ENCODE results near the gene RPL13A.
"Not testable (repeated sequence)": the region's sequence is repeated elsewhere in the genome, so short reads cannot be mapped to it uniquely, and the experiment has no call there.

The RPL13A gene

DNA sequence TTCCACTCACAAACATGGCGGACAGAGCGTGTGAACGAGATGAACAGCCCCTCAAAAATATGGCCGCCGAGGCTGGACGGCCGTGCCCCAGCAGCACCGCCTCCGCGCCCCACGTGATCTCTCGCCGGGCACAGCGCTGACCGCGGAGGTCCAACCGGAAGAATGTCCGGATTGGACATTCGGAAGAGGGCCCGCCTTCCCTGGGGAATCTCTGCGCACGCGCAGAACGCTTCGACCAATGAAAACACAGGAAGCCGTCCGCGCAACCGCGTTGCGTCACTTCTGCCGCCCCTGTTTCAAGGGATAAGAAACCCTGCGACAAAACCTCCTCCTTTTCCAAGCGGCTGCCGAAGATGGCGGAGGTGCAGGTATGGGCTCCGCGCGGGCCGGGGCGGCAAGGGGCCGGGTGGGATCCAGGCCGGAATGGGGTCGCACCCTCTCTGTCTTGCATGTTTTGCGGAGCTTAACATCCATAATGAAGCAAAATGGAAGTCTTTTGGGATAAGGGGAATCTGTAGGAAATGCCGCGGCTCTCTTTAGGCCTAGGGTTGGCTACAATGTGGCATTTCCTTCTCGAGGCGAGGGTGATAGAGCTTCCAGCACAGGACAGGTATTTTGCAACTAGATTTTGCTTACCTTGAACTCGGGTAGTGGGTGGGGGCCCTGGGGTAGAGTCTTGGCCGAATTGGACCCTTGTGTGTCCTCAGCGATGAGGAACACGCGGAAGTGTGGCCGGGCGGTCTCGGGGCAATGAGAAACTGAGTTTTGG lies at the start of gene RPL13A:
RPL13A (plus strand) TSS at position 332 of the 769 bp plus-strand sequence; CDS start at position 354, 22 bp downstream.
- DNase-seq: peak; percentile 99

DNA sequence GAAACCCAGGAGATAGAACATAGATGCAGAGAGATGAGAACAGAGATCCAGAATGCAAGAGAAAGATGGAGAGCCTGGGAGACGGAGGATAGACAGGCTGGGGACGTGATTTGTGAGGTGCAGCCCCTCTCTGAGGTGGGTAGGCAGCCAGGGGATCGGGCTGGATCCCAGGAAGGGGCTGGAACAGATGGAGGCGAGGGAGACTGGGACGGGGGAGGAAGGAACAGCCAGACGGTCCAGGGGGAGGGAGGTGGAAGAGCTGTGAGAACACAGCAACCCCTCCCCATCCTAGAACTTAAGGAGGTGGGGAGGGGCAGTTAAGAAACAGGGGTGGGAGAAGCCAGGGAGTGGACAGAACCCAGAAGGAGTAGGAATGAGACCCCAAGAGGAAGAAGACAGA lies 49.1 kb upstream of the RPL13A start:
- no peak for DNase-seq

DNA sequence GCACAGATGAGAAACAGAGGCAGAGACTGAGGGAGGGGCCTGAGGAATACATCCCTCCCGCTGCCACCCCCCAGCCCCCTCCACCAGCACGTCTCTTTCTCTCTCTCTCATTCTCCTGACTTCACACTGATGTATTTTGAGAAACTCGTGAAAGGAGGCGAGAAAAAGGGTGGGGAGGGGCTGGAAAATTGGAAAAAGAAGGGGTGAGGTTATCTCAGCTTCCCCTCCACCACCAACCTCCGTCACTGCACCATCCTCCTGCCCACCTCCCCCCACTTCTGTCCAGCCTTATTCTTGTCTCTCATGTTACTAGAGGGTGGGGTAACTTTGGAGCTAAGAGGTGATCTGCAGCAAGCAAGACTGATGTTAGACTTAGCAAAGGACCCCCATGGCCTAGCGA lies 47.6 kb upstream of the RPL13A start:
- no peak for DNase-seq

DNA sequence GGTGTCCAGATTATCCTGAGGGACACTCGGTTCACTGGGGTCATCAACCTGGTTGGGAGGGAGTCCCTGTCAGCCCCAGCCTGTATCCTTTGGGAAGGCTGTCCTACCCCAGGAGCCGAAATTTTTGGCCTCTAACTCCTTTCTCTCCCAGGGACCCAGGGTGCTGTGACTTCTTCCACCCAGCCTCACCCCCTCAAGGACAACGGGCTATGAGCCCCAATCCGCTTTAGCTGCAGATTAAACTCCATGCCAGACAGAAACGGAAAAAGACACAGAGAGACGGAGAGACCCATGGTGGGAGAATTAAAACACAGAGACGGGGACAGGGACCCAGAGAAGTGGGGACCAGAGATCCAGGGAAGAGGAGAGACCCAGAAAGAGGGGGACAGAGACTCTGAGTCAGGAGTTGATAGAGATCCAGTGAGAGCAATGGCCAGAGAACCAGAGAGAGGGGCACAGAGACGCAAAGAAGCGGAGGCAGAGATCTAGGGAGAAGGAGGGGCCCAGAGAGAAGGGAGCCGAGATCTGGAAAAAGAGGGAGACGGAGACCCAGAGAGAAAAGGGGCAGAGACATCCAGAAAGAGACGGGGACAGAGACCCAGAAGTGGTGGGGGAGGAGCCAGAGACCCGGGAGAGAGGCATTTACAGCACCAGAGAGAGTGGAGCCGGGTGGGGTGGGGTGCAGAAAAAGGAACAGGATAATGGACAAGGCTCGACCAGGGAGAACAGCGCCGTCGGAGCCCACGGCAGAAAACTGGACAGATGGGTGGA lies 46.8 kb upstream of the RPL13A start:
- DNase-seq: no peak

DNA sequence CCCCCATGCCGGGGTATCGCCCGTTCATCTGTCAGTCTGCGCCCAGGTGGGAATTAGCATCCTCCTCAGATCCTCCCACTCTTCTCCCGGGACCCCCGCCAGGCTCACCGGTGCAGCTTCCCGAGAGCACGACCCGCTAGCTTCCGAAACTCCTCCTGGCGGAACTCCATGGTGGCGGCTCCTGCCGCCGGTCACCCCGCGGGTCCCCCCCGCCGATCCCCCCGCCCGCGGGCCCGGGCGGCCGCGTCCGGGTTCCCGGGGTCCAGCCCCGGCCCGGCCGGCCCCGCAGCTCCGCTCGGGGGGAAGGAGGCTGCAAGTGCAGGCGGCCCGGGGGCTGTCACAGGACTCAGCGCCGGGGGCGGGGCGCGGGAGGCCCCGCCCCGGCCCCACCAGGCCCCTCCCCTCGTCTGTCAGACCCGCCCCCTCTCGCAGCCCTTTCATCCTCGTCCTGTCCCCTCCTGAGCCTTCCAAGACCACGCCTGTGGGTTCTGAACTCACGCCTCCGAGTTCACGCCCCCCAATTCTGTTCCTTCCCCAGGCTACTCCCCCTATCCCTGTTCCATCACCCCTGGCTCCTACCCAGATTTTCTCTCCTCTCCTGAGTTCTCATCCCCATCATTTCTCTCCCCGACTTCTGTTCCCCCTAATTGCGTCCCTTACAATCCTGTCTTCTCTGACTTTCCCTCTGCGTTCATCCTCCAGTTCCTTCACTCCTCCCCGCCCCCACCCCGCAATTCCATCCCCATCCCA lies 46.0 kb upstream of the RPL13A start, which contains the start of gene SLC17A7:
SLC17A7 (minus strand) TSS at position 318 of the 750 bp plus-strand sequence; CDS start at position 170, 148 bp downstream.
- DNase-seq: peak; percentile 19

DNA sequence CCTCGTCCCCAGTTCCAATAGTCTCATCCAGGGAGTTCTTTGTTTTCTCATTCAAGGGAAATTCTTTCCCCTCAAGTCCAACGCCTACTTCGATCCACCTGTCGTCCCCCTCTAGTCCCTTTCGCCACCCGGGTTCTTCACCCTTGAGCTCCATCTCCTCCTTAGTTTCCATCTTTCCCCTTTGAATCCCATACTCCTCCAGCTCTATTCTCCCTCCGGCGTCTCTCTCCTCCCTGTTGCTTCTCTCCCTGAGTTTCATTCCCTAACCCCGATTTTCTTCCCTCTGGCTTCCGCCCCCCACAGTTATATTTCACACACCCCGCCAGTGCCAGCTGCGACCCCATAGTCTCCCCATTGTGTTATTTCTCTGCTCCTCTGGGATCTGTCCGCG lies 45.5 kb upstream of the RPL13A start:
- no peak for DNase-seq

- DNase-seq: no peak
Observed at GRCh38 chr19:49442354-49442753, 45.1 kb upstream of the RPL13A start.

DNA sequence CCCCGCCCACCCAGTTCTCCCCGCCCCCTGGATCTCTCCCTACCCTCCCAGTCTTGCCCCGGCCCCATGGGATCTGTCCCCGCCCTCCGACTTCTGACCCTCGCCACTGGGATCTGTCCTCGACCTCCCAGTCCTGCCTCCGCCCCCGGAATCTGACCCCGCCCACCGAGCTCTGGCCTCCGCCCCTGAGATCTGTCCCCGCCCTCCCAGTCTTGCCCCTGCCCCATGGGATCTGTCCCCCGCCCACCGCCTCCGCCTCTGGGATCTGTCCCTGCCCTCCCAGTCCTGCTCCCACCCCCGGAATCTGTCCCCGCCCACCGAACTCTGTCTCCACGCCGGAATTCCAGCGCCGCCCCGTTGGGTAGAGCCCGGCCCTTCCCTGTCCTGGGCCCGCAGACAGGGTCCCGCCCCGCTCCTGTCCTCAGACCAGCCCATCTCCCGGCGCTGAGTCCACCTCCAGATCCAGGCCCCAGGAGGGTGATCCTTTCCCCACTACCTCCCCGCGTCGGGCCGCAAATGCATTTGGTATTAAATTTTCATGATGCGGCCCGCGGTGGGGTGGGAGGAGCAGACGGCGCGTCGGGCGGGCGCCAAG lies 44.5 kb upstream of the RPL13A start:
- DNase-seq: peak; percentile 23

GRCh38 chr19:49443366-49444099 lies 43.9 kb upstream of the RPL13A start:
- DNase-seq: peak; percentile 87

- not testable (repeated sequence) for DNase-seq
Observed at GRCh38 chr19:49444100-49444700, 43.2 kb upstream of the RPL13A start.

GRCh38 chr19:49445997-49446396 lies 41.4 kb upstream of the RPL13A start:
- no peak for DNase-seq

GRCh38 chr19:49447485-49448431 lies 39.6 kb upstream of the RPL13A start:
- no peak for DNase-seq

DNA sequence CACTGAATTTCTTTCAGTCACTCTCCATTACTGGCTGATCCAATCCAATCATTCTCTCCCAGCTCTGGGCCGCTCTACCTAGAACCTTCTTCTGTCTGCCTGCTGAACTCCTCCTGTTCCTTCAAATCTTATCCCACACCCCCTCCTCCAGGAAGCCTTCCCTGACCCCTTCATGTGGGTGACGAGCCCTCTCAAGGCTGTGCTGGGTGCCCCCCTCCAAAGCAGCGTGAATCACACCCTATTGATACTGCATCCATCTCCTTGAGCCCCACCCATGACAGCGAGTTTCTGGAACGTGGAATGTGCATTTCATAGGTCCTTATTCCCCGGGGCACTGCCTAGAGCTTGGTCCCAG lies 39.0 kb upstream of the RPL13A start:
- DNase-seq: no peak

- DNase-seq: no peak
Observed at GRCh38 chr19:49450405-49450804, 37.0 kb upstream of the RPL13A start.

GRCh38 chr19:49451430-49452181 lies 35.8 kb upstream of the RPL13A start, which contains the start of gene PIH1D1:
Gene PIH1D1, minus strand, starts transcription at chr19:49451814. Its CDS starts 240 bp downstream, at chr19:49451574.
- peak; percentile 88 for DNase-seq

- DNase-seq: peak; percentile 96
Observed at GRCh38 chr19:49453013-49453756, 34.2 kb upstream of the RPL13A start, which contains the start of gene ALDH16A1. Gene ALDH16A1, plus strand, starts transcription at chr19:49453225. Its CDS starts 107 bp downstream, at chr19:49453332.

- DNase-seq: no peak
Observed at GRCh38 chr19:49453757-49454240, 33.6 kb upstream of the RPL13A start.

DNA sequence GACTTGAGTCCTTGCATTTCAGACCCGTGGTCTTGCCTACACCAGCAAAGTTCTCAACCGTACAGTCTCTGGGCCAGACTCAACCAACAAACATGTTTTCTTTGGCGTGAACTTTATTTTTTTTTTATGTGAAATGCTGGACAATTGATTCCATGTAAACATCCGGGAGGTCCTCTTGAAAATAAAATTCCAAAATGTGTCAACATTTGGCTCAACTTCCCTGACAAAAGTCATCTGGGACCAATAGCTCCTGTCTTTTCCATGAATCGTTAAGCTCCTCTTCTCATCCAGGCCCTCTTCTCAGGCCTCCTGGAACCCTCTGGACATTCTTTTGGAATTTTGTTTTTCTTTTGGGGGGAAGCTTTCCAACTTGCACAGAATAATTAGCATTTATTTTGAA lies 31.6 kb upstream of the RPL13A start:
- no peak for DNase-seq

DNA sequence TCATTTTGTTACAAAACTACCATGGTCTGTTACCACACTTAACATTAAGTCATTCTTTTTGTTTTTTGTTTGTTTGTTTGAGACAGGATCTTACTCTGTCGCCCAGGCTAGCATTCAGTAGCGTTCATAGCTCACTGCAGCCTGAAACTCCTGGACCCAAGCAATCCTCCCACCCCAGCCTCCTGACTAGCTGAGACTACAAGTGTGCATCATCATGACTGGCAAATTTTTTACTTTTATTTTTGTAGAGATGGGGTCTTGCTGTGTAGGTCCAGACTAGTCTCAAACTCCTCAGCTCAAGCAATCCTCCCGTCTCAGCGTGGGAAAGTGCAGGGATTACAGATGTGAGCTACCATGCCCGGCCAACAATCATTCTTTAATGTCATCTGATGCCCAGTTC lies 31.1 kb upstream of the RPL13A start:
- no peak for DNase-seq
